ENCODE data around the gene IMPACT. TPM values are rescaled to one million over a fixed set of nuclear protein-coding genes. Genes with fewer than 3 reads are reported as not detected.

The IMPACT gene
- total RNA-seq, 4 donors from 2014 or later: 4.1 to 63.9 (median 15.1) TPM

GRCh38 chr18:24429188-24429587, 2.7 kb downstream of the IMPACT start:
- no peak for DNase-seq
- TF ChIP-seq, protein P1, sequence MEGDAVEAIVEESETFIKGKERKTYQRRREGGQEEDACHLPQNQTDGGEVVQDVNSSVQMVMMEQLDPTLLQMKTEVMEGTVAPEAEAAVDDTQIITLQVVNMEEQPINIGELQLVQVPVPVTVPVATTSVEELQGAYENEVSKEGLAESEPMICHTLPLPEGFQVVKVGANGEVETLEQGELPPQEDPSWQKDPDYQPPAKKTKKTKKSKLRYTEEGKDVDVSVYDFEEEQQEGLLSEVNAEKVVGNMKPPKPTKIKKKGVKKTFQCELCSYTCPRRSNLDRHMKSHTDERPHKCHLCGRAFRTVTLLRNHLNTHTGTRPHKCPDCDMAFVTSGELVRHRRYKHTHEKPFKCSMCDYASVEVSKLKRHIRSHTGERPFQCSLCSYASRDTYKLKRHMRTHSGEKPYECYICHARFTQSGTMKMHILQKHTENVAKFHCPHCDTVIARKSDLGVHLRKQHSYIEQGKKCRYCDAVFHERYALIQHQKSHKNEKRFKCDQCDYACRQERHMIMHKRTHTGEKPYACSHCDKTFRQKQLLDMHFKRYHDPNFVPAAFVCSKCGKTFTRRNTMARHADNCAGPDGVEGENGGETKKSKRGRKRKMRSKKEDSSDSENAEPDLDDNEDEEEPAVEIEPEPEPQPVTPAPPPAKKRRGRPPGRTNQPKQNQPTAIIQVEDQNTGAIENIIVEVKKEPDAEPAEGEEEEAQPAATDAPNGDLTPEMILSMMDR (IDR thresholded peaks at IDR 0.05): no peak
- no peak for TF ChIP-seq POLR2A (IDR thresholded peaks at IDR 0.05)
- Histone ChIP-seq H3K4me3 (no peak overlapping the region), H3K36me3 (no peaks in the 10 kb centered on the region), H3K4me1 (no peaks in the 10 kb centered on the region), H3K27ac (no peak overlapping the region), H3K9me3 (no peaks in the 10 kb centered on the region), H3K27me3 (no peaks in the 10 kb centered on the region)
- intact Hi-C loops (cut with DNase I; ENCODE audit: low total_unique reads): no loop called here

- TF ChIP-seq, protein P1 (IDR thresholded peaks at IDR 0.05): no peak
- TF ChIP-seq POLR2A (IDR thresholded peaks at IDR 0.05): no peak
- no peaks in the 10 kb centered on the region for H3K4me1 ChIP-seq
- intact Hi-C loops (cut with DNase I; ENCODE audit: low total_unique reads): no loop called here
- DNase-seq: no peak
- H3K27ac ChIP-seq: no peak overlapping the region
- H3K4me3 ChIP-seq: no peak overlapping the region
- H3K9me3 ChIP-seq: no peaks in the 10 kb centered on the region
- H3K27me3 ChIP-seq: no peaks in the 10 kb centered on the region
- H3K36me3 ChIP-seq: no peaks in the 10 kb centered on the region
These were observed 6.1 kb downstream of the IMPACT start for GRCh38 chr18:24432618-24433017.

DNA sequence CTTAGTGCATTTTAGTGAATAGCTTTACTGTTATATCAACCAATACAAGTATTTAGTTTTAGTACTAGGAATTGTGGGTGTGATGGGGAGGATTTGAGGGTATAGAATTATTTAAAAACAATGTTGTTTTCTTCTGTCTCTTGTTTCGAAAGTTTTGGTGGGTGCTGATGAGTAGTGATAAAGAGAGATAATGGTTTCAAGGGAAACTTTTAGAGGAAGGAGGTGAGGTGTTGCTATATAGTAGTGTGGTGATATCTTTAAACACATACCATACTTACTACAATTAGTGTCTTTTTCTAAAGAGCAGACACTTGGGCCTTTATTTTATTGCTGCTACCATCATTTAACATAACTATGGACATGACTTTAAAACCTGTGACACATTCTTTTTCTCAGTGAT, 10.5 kb downstream of the IMPACT start:
- H3K4me3 ChIP-seq: no peak overlapping the region
- intact Hi-C loops (cut with DNase I; ENCODE audit: low total_unique reads): no loop called here
- no peaks in the 10 kb centered on the region for H3K36me3 ChIP-seq
- no peaks in the 10 kb centered on the region for H3K27me3 ChIP-seq
- H3K9me3 ChIP-seq: no peaks in the 10 kb centered on the region
- no peak for DNase-seq
- no peak for TF ChIP-seq POLR2A (IDR thresholded peaks at IDR 0.05)
- TF ChIP-seq, protein P1 (IDR thresholded peaks at IDR 0.05): no peak
- no peak overlapping the region for H3K27ac ChIP-seq
- no peaks in the 10 kb centered on the region for H3K4me1 ChIP-seq

DNA sequence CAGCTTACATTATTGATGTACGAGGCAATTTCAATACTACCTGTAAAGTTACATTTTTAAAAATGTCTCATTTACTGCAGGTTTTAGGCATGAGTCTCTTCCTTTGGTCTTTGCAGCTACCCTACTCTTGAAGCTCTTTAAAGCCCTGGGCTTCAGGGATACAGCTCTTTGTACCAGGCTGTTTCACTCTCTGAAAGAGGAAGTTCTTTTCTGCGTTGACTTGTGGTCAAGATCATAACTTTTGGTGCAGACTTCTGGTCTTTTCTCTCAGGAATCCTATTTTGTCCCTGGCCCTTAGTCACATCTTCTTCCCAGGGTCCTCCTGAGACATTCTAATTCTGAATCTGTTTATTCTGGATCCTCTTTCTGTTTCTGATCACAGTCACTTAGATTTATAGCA, 17.4 kb downstream of the IMPACT start:
- H3K36me3 ChIP-seq: no peaks in the 10 kb centered on the region

DNA sequence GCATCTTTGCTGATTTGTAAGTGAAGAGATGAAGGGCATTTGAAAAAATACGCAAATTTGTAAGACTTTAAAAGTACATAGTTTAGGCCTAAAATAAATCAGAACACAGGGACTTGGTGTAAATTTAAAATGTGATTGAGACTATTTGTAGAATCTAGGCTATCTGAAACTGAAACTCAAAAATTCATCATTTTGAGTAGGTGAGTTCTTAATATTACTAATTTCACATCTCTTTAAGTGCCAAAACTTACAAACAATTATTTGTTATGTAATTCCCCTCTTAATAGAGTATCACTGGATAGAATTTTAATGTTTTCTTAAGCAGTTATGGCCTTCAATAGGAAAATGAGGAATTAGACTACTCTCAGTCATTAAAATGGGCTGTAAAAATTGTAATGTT, 20.0 kb downstream of the IMPACT start:
- TF ChIP-seq POLR2A (IDR thresholded peaks at IDR 0.05): no peak
- TF ChIP-seq, protein P1 (IDR thresholded peaks at IDR 0.05): no peak
- no peaks in the 10 kb centered on the region for H3K36me3 ChIP-seq
- no peak overlapping the region for H3K4me3 ChIP-seq
- no peak for DNase-seq
- H3K27me3 ChIP-seq: no peaks in the 10 kb centered on the region
- no peaks in the 10 kb centered on the region for H3K4me1 ChIP-seq
- H3K27ac ChIP-seq: no peak overlapping the region
- no peaks in the 10 kb centered on the region for H3K9me3 ChIP-seq
- intact Hi-C loops (cut with DNase I; ENCODE audit: low total_unique reads): no loop called here

More for the DNA sequence above, 17.4 kb downstream of the IMPACT start:
- TF ChIP-seq, protein P1 (IDR thresholded peaks at IDR 0.05): no peak
- no peak for TF ChIP-seq POLR2A (IDR thresholded peaks at IDR 0.05)
- H3K4me1 ChIP-seq: no peaks in the 10 kb centered on the region
- no peaks in the 10 kb centered on the region for H3K9me3 ChIP-seq
- no peaks in the 10 kb centered on the region for H3K27me3 ChIP-seq
- no peak for DNase-seq
- H3K4me3 ChIP-seq: no peak overlapping the region
- intact Hi-C loops (cut with DNase I; ENCODE audit: low total_unique reads): no loop called here
- H3K27ac ChIP-seq: no peak overlapping the region
